H1 (cell line): Measurements from ENCODE around the gene TARP.

Experiments
- CTCF ChIA-PET: fragments of 300-600 bp; sonication (Branson Sonifier 250); formaldehyde crosslinking; loops from one replicate; lab custom pipeline; 2021; ENCODE audit not compliant: partially characterized antibody; lab: Charles Lee
- POLR2A ChIA-PET: fragments of 300-600 bp; sonication (Branson Sonifier 250); formaldehyde crosslinking; loops from one replicate; lab custom pipeline; 2021; ENCODE audit warnings: inconsistent platforms; ENCODE audit not compliant: partially characterized antibody; lab: Charles Lee
- DNase-seq, 2 experiments: peaks; one replicate each; pipeline versions ENCODE4 v3.0.0 to v3.0.0-alpha.2; 2010 to 2022; ENCODE audit warnings: low spot score in 2 of 2, low read depth in 1 of 2, mixed read lengths in 1 of 2
- FAIRE-seq: peaks from 2 replicates; lab custom pipeline; 2011; peaks lifted over from hg19 to GRCh38; lab: Jason Lieb, UNC
- H2AFZ ChIP-seq: 2 replicates; pipeline ENCODE4 v1.8.1; 2012; ENCODE audit warnings: low read length, inconsistent platforms
- H2AK5ac ChIP-seq: 2 replicates; pipeline ENCODE4 v1.6.1; 2013; ENCODE audit warnings: low read depth, low read length
- H2BK120ac ChIP-seq: replicated peaks from 2 replicates; pipeline ENCODE3; 2013; ENCODE audit warnings: low read depth, low read length, inconsistent platforms
- H2BK12ac ChIP-seq: 2 replicates; pipeline ENCODE4 v1.6.1; 2013; ENCODE audit warnings: low read depth, low read length
- H2BK15ac ChIP-seq: 2 replicates; pipeline ENCODE4 v1.6.1; 2013; ENCODE audit warnings: low read length
- H2BK20ac ChIP-seq: 2 replicates; pipeline ENCODE4 v1.6.1; 2013; ENCODE audit warnings: low read length
- H2BK5ac ChIP-seq: 2 replicates; pipeline ENCODE4 v1.6.1; 2013; ENCODE audit warnings: low read depth, low read length
- H3K14ac ChIP-seq: 2 replicates; pipeline ENCODE4 v1.6.1; 2013; ENCODE audit warnings: inconsistent platforms; ENCODE audit not compliant: insufficient read length
- H3K18ac ChIP-seq: 2 replicates; pipeline ENCODE4 v1.6.1; 2013; ENCODE audit warnings: low read length; ENCODE audit errors: extremely low read depth
- H3K23ac ChIP-seq: 2 replicates; pipeline ENCODE4 v1.6.1; 2013; ENCODE audit warnings: inconsistent platforms; ENCODE audit not compliant: insufficient read length
- H3K23me2 ChIP-seq: 2 replicates; pipeline ENCODE4 v1.6.1; 2013; ENCODE audit warnings: low read depth, low read length
- H3K27ac ChIP-seq: 2 replicates; pipeline ENCODE4 v1.6.1; 2011; ENCODE audit warnings: low read depth, low read length, inconsistent platforms
- H3K27me3 ChIP-seq, 4 experiments: replicated peaks in 1 of 4; 1 replicate in 1 of 4; 2 replicates in 3 of 4; pipeline versions ENCODE4 v1.6.1 to v1.8.1; 2011 to 2013; ENCODE audit warnings: low read length in 3 of 4, mild to moderate bottlenecking in 3 of 4, inconsistent platforms in 2 of 4, mixed read lengths in 2 of 4, moderate library complexity in 1 of 4; ENCODE audit not compliant: control insufficient read depth in 3 of 4, insufficient read depth in 3 of 4; ENCODE audit errors: extremely low read depth in 1 of 4
- H3K36me3 ChIP-seq, 4 experiments: 2 replicates each; pipeline versions ENCODE4 v1.6.1 to v1.8.1; 2011 to 2013; ENCODE audit warnings: mild to moderate bottlenecking in 4 of 4, low read length in 3 of 4, moderate library complexity in 2 of 4, control low read depth in 1 of 4, inconsistent platforms in 1 of 4; ENCODE audit not compliant: insufficient read depth in 4 of 4, control insufficient read depth in 2 of 4
- H3K4ac ChIP-seq: replicated peaks from 2 replicates; pipeline ENCODE3; 2013; ENCODE audit warnings: low read length, low read depth, mixed read lengths, inconsistent platforms; ENCODE audit not compliant: insufficient read length
- H3K4me1 ChIP-seq, 4 experiments: replicated peaks in 1 of 4; 1 replicate in 1 of 4; 2 replicates in 3 of 4; pipeline versions ENCODE4 v1.6.1 to v1.8.1; 2011 to 2013; ENCODE audit warnings: low read length in 3 of 4, inconsistent platforms in 2 of 4, mixed read lengths in 1 of 4; ENCODE audit not compliant: insufficient read depth in 4 of 4, control insufficient read depth in 3 of 4
- H3K4me2 ChIP-seq, 2 experiments: 2 replicates each; pipeline versions ENCODE4 v1.6.1 to v1.8.1; 2011 to 2013; ENCODE audit warnings: low read depth in 2 of 2, low read length in 2 of 2, control low read depth in 1 of 2, inconsistent platforms in 1 of 2, mild to moderate bottlenecking in 1 of 2; ENCODE audit not compliant: insufficient read depth in 1 of 2
- H3K4me3 ChIP-seq, 4 experiments: fragments of 200-600, 300-600 bp in 1 of 4; sonication (generic), shearing (Covaris generic), sonication (Bioruptor Twin) in 1 of 4; 2 replicates each; pipeline versions ENCODE4 v1.5.1 to v1.8.1; 2011 to 2016; ENCODE audit warnings: low read length in 4 of 4, low read depth in 3 of 4, control low read depth in 2 of 4, inconsistent platforms in 2 of 4, mild to moderate bottlenecking in 2 of 4, mixed read lengths in 1 of 4, moderate library complexity in 1 of 4; ENCODE audit not compliant: insufficient read depth in 2 of 4; ENCODE audit errors: extremely low read depth in 1 of 4
- H3K56ac ChIP-seq: replicated peaks from 2 replicates; pipeline ENCODE3; 2013; ENCODE audit warnings: low read depth, mild to moderate bottlenecking, mixed read lengths, low read length, inconsistent platforms; ENCODE audit not compliant: insufficient read length
- H3K79me1 ChIP-seq: 2 replicates; pipeline ENCODE4 v1.6.1; 2013; ENCODE audit warnings: low read depth, low read length, control low read depth
- H3K79me2 ChIP-seq, 2 experiments: 2 replicates each; pipeline versions ENCODE4 v1.6.1 to v1.8.1; 2012 to 2013; ENCODE audit warnings: low read length in 2 of 2, mild to moderate bottlenecking in 2 of 2, inconsistent platforms in 1 of 2; ENCODE audit not compliant: insufficient read depth in 2 of 2, control insufficient read depth in 1 of 2
- H3K9ac ChIP-seq, 4 experiments: replicated peaks in 1 of 4; 1 replicate in 1 of 4; 2 replicates in 3 of 4; pipeline versions ENCODE4 v1.6.1 to v1.8.1; 2011 to 2013; ENCODE audit warnings: low read depth in 3 of 4, low read length in 3 of 4, control low read depth in 2 of 4, mild to moderate bottlenecking in 2 of 4, moderate library complexity in 2 of 4, inconsistent platforms in 1 of 4; ENCODE audit errors: extremely low read depth in 1 of 4
- H3K9me3 ChIP-seq, 2 experiments: 2 replicates each; pipeline versions ENCODE4 v1.6.1 to v1.8.1; 2012 to 2013; ENCODE audit warnings: mild to moderate bottlenecking in 2 of 2, moderate library complexity in 2 of 2, control low read depth in 1 of 2, inconsistent platforms in 1 of 2, low read depth in 1 of 2, low read length in 1 of 2, mixed read lengths in 1 of 2; ENCODE audit not compliant: insufficient read depth in 2 of 2
- H4K20me1 ChIP-seq, 2 experiments: replicated peaks in 1 of 2; 2 replicates each; pipeline versions ENCODE3 to v1.8.1; 2011 to 2013; ENCODE audit warnings: inconsistent platforms in 2 of 2, low read length in 2 of 2, mild to moderate bottlenecking in 1 of 2; ENCODE audit not compliant: insufficient read depth in 2 of 2, control insufficient read depth in 1 of 2
- H4K5ac ChIP-seq: 2 replicates; pipeline ENCODE4 v1.6.1; 2013; ENCODE audit warnings: low read length, low read depth, mixed read lengths, inconsistent platforms; ENCODE audit not compliant: insufficient read length
- H4K8ac ChIP-seq: 2 replicates; pipeline ENCODE4 v1.8.0; 2013; ENCODE audit warnings: mild to moderate bottlenecking, moderate library complexity, low read length, inconsistent platforms; ENCODE audit not compliant: insufficient read depth; ENCODE audit errors: extremely low read depth
- H4K91ac ChIP-seq: replicated peaks from 2 replicates; pipeline ENCODE3; 2013; ENCODE audit warnings: low read length, mixed read lengths, inconsistent platforms; ENCODE audit not compliant: insufficient read length
- BACH1 ChIP-seq: IDR thresholded peaks from 2 replicates; pipeline ENCODE4 v1.6.1; 2012; ENCODE audit warnings: low read length, improper control_type of control experiment
- CEBPB ChIP-seq: IDR thresholded peaks from 2 replicates; pipeline ENCODE4 v1.6.1; 2012; ENCODE audit warnings: low read depth, low read length
- CHD2 ChIP-seq: IDR thresholded peaks from 2 replicates; pipeline ENCODE4 v1.6.1; 2012; ENCODE audit warnings: low read length, improper control_type of control experiment
- FOSL1 ChIP-seq: IDR thresholded peaks from 2 replicates; pipeline ENCODE4 v1.6.1; 2011; ENCODE audit warnings: mild to moderate bottlenecking, low read depth, low read length, moderate library complexity; ENCODE audit not compliant: insufficient read depth
- HDAC2 ChIP-seq, 2 experiments: fragments of 300-600 bp in 1 of 2; sonication (generic) in 1 of 2; IDR thresholded peaks; 2 replicates each; pipeline ENCODE4 v1.6.1; 2011 to 2012; ENCODE audit warnings: low read depth in 2 of 2, low read length in 2 of 2, mild to moderate bottlenecking in 2 of 2, moderate library complexity in 2 of 2, borderline replicate concordance in 1 of 2, inconsistent platforms in 1 of 2
- JUN ChIP-seq: IDR thresholded peaks from 2 replicates; pipeline ENCODE4 v1.6.1; 2011; ENCODE audit warnings: low read depth, mild to moderate bottlenecking, improper control_type of control experiment, low read length
- KDM5A ChIP-seq: fragments of 200-600 bp; IDR thresholded peaks from 2 replicates; pipeline ENCODE4 v1.7.1; 2012; ENCODE audit warnings: mild to moderate bottlenecking, low read length, inconsistent platforms, mixed read lengths
- SAP30 ChIP-seq: fragments of 300-600 bp; sonication (generic); IDR thresholded peaks from 2 replicates; pipeline ENCODE4 v1.7.1; 2012; ENCODE audit warnings: low read length, moderate library complexity, mild to moderate bottlenecking, inconsistent platforms; ENCODE audit not compliant: insufficient read depth, insufficient replicate concordance
- SP2 ChIP-seq: IDR thresholded peaks from 2 replicates; pipeline ENCODE4 v1.6.1; 2012; ENCODE audit warnings: mild to moderate bottlenecking, low read length, inconsistent platforms
- SP4 ChIP-seq: IDR thresholded peaks from 2 replicates; pipeline ENCODE4 v1.6.1; 2012; ENCODE audit warnings: low read length, inconsistent platforms
- SRF ChIP-seq: IDR thresholded peaks from 2 replicates; pipeline ENCODE4 v1.6.1; 2011; ENCODE audit warnings: mild to moderate bottlenecking, low read depth, low read length, moderate library complexity
- TEAD4 ChIP-seq: IDR thresholded peaks from 2 replicates; pipeline ENCODE4 v1.6.1; 2012; ENCODE audit warnings: low read depth, low read length, inconsistent platforms, mixed read lengths
- WGBS, 2 experiments: shearing (Covaris generic) in 1 of 2; methylation state at CpG; one replicate each; pipeline versions ENCODE4 v1.1.6 to v1.1.7; 2013 to 2015; ENCODE audit warnings: low lambda C conversion rate in 2 of 2, mixed read lengths in 2 of 2, inconsistent platforms in 1 of 2, low coverage in 1 of 2, missing lambda C conversion rate in 1 of 2; ENCODE audit not compliant: insufficient replicate concordance in 2 of 2, insufficient coverage in 1 of 2, insufficient read length in 1 of 2; ENCODE audit errors: extremely low coverage in 1 of 2, missing lambda C conversion rate in 1 of 2; 5-methylcytosine and 5-hydroxymethylcytosine counted together
- TF ChIP-seq, protein P1 (sequence below), 3 experiments: IDR thresholded peaks; 1 replicate in 2 of 3; 2 replicates in 1 of 3; pipeline versions ENCODE4 v1.5.1 to v1.6.1; 2011; ENCODE audit warnings: low read length in 3 of 3, mild to moderate bottlenecking in 3 of 3, inconsistent platforms in 2 of 3, low read depth in 1 of 3, moderate library complexity in 1 of 3; ENCODE audit not compliant: insufficient read depth in 1 of 3; ENCODE audit errors: control extremely low read depth in 1 of 3

Gene TARP

GRCh38 chr7:38283107-38283506, 9.7 kb upstream of the TARP start:
- H4K91ac ChIP-seq: no peak overlapping the region
- WGBS, 2 experiments: 89% methylated on average over 4 of the region's 4 CpGs; no CpG with 5 or more reads in 1 of the 2 experiments
- TF ChIP-seq SAP30 (no peak), HDAC2 (IDR thresholded peaks at IDR 0.05; ENCODE audit: borderline replicate concordance in 1 of 2, low read depth in 2 of 2, low read length in 2 of 2) (no peak), CHD2 (no peak), TEAD4 (no peak), JUN (no peak), SP2 (no peak), SRF (no peak), SP4 (no peak), CEBPB (no peak), FOSL1 (no peak), BACH1 (no peak), KDM5A (no peak)
- TF ChIP-seq, protein P1, sequence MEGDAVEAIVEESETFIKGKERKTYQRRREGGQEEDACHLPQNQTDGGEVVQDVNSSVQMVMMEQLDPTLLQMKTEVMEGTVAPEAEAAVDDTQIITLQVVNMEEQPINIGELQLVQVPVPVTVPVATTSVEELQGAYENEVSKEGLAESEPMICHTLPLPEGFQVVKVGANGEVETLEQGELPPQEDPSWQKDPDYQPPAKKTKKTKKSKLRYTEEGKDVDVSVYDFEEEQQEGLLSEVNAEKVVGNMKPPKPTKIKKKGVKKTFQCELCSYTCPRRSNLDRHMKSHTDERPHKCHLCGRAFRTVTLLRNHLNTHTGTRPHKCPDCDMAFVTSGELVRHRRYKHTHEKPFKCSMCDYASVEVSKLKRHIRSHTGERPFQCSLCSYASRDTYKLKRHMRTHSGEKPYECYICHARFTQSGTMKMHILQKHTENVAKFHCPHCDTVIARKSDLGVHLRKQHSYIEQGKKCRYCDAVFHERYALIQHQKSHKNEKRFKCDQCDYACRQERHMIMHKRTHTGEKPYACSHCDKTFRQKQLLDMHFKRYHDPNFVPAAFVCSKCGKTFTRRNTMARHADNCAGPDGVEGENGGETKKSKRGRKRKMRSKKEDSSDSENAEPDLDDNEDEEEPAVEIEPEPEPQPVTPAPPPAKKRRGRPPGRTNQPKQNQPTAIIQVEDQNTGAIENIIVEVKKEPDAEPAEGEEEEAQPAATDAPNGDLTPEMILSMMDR (IDR thresholded peaks at IDR 0.05; ENCODE audit: control extremely low read depth in 1 of 3, insufficient read depth in 1 of 3, low read depth in 1 of 3, low read length in 3 of 3): no peak

More at GRCh38 chr7:38283107-38283506, 9.7 kb upstream of the TARP start:
- Histone ChIP-seq H3K18ac (no peak overlapping the region), H2BK12ac (no peak overlapping the region), H3K79me2 (no peaks in the 10 kb centered on the region), H3K23me2 (no peaks in the 10 kb centered on the region), H3K9me3 (no peaks in the 10 kb centered on the region), H4K8ac (no peak overlapping the region), H4K20me1 (no peaks in the 10 kb centered on the region), H2BK5ac (no peak overlapping the region), H2BK15ac (no peak overlapping the region), H3K79me1 (no peaks in the 10 kb centered on the region), H2BK120ac (no peak overlapping the region), H3K36me3 (no peaks in the 10 kb centered on the region), H2AK5ac (no peak overlapping the region), H3K27ac (no peak overlapping the region), H3K4ac (no peak overlapping the region), H3K27me3 (no peaks in the 10 kb centered on the region), H3K56ac (no peak overlapping the region), H3K4me1 (peaks cover 0 to 3% (median 0%) of the 10 kb centered on the region in 4 experiments; a peak in 1 of 7 replicates), H3K14ac (no peak overlapping the region), H3K4me2 (no peak overlapping the region), H4K5ac (no peak overlapping the region), H3K9ac (no peak overlapping the region), H3K4me3 (no peak overlapping the region), H2AFZ (no peak overlapping the region), H3K23ac (no peak overlapping the region), H2BK20ac (no peak overlapping the region)
- FAIRE-seq (no peak), DNase-seq (no peak)
- POLR2A ChIA-PET: no interaction called here
- CTCF ChIA-PET: interaction anchor here (1.5 kb wide), 1 partner anchor 91 kb away, joined by 3 read pairs; no protein-coding TSS in a partner anchor
